ENCODE results near the gene CYGB. TPM values are rescaled to one million over a fixed set of nuclear protein-coding genes. Genes with fewer than 3 reads are reported as not detected.

The CYGB gene
- total RNA-seq, 1 donor from 2014 or later = 34.2 TPM

- DNase-seq = no peak
- intact Hi-C loops (cut with DNase I) = no loop called here
- no peak for ATAC-seq (ENCODE audit: poor library complexity)
These were observed 58.6 kb downstream of the CYGB start for GRCh38 chr17:76478730-76479514.

- ATAC-seq (ENCODE audit: poor library complexity) (no peak), DNase-seq (no peak)
- intact Hi-C loops (cut with DNase I) = no loop called here
These were observed 59.4 kb downstream of the CYGB start for GRCh38 chr17:76478097-76478496.

GRCh38 chr17:76477576-76477975 is 59.9 kb downstream of the CYGB start:
- no peak for DNase-seq
- intact Hi-C loops (cut with DNase I) = no loop called here
- ATAC-seq (ENCODE audit: poor library complexity) = no peak

Other genes starting within 250 kb of the CYGB start
- 2.6 TPM for gene QRICH2, start 229.4 kb downstream of the CYGB start, total RNA-seq
- gene PRPSAP1, start 183.8 kb downstream of the CYGB start, total RNA-seq = 31.9 TPM
- 2.0 TPM for gene SPHK1, start 153.1 kb downstream of the CYGB start, total RNA-seq
- 35.9 TPM for gene UBE2O, start 84.6 kb downstream of the CYGB start, total RNA-seq
- gene AANAT, start 70.1 kb downstream of the CYGB start, total RNA-seq = not detected
- gene RHBDF2, start 36.3 kb downstream of the CYGB start, total RNA-seq = 15.4 TPM
- gene PRCD, start 2.3 kb upstream of the CYGB start, total RNA-seq = 4.0 TPM
- 6.1 TPM for gene ST6GALNAC2, start 48.2 kb upstream of the CYGB start, total RNA-seq
- 2.8 TPM for gene ST6GALNAC1, start 106.0 kb upstream of the CYGB start, total RNA-seq
- 336 TPM for gene MXRA7, start 173.3 kb upstream of the CYGB start, total RNA-seq
- 63.1 TPM for gene JMJD6, start 188.9 kb upstream of the CYGB start, total RNA-seq
- gene METTL23, start 189.1 kb upstream of the CYGB start, total RNA-seq = 19.0 TPM
- 61.2 TPM for gene SRSF2, start 199.6 kb upstream of the CYGB start, total RNA-seq
- 23.3 TPM for gene MFSD11, start 200.4 kb upstream of the CYGB start, total RNA-seq

All from Right ventricle myocardium superior (tissue), 1 donor.